HG03520 (cell line): ENCODE measurements around the gene ZNF598.
"Not testable (repeated sequence)": the region's sequence is repeated elsewhere in the genome, so short reads cannot be mapped to it uniquely, and the experiment has no call there.

Experiments used
- ATAC-seq: cut with Tn5 transposase; IDR thresholded peaks from one replicate; pipeline ENCODE4 v1.9.1; 2021; ENCODE audit warnings: mild to moderate bottlenecking, moderate library complexity; ENCODE audit not compliant: unreplicated experiment

The ZNF598 gene

GRCh38 chr16:2040787-2041522 is 31.3 kb upstream of the ZNF598 start:
- ATAC-seq, result no peak

DNA sequence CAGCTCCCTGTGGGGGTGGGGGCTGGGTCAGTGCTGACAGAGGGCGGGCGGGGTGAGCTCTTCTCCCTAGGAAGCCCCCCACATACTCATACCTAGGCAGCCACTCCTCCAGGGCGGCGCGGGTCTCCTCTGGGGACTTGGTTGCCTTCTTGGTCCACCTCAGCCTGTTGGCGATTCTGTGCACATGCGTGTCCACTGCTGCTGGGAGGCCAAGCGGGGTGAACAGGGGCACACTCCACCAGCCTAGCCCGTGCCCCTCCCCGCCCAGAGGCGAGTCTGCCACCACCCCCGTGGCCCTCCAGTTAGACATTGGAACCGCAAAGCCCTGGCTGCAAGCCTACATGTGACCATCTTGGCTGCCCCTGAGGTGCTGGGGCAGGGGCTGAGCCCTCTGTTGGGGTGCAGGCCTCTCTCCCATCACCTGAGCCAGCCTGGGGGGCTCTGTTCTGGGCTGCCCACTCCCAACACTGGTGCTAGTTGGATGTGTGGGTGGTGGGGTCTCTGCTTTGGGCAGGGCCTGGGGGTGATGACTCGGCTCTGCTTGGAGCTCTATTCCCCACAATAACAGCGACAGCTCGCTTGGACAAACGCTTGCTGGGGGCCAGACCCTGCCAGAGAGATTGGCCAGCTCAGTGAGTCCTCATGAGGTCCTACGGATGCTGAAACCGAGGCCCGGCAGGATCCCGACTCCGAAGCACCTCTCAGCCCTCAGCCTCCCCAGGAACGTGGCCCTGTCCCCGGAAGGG is 30.6 kb upstream of the ZNF598 start:
- ATAC-seq, result no peak

DNA sequence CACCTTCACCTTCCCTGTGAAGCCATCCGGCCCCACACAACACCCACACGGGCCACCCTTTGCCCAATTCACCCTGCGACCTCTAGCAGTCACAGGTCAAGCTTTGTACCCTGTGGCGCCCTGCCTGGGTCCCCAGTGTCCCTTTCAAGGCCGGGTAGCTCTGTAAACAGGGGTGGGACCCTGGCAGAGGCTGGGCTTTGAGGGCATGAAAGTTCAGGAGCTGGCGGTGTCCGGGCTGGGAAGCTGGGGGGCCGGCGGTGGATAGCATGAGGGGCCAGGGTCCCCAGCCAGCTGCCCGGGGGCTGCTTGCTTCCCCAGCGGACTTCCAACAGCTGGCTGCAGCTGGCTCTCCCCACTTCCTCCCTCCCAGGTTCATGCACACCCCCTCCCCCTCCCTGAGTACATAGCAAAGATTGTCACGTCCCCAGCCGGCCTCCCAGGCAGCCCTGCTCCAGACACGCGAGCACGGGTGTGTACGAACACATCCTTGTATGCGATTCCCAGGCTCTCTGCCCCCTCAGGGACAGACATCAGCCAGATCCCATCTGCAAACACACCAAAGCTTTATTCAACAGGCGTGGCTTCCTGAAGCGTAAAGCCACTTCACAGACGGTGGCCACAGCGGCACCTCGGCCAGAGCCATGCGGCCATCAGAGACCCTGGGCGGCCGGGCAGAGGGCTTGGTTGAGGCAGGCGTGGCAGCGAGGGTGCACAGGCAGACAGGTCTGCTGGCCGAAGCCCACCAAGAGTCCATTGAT is 29.8 kb upstream of the ZNF598 start:
- no peak for ATAC-seq

DNA sequence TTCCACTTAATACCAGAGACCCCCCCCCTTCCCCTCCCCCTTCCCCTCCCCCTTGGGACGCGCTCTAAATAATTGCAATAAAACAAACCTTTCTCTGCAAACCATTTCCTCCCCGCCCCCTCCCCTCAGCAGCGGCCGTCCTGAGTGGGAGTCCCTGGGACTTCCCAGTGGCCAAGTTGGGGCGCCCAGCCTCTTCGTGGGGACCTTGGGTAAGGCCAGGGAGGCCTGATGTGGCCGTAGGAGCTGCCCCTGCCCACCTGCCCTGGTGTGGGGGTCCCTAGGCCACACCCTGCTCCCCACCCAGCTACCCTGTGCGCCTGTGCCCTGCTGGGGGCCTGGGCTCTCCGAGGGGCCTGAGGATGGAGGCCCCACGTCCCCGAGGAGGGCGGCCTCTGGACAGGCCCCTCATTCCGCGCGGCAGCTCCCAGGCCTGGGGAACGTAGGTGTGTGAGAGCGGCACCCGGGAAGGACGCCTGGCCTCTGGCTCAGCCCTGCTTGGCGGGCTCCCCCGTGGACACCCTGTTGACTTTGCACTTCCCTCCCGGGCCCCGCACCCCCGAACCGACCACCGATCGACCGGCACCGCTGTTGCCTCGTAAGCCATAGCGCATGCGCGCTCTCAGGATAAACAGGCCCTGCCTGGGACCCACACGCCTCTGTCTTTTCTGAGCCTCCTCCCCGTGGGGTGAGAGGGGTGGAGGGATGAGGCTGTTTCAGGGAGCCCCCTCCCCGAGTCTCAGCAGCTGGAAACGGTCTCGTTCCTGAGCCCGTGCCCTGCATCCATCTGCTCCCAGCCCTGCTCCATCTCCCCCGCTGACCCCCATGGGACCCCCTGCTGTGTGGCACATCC is 29.0 kb upstream of the ZNF598 start:
- ATAC-seq, result no peak

DNA sequence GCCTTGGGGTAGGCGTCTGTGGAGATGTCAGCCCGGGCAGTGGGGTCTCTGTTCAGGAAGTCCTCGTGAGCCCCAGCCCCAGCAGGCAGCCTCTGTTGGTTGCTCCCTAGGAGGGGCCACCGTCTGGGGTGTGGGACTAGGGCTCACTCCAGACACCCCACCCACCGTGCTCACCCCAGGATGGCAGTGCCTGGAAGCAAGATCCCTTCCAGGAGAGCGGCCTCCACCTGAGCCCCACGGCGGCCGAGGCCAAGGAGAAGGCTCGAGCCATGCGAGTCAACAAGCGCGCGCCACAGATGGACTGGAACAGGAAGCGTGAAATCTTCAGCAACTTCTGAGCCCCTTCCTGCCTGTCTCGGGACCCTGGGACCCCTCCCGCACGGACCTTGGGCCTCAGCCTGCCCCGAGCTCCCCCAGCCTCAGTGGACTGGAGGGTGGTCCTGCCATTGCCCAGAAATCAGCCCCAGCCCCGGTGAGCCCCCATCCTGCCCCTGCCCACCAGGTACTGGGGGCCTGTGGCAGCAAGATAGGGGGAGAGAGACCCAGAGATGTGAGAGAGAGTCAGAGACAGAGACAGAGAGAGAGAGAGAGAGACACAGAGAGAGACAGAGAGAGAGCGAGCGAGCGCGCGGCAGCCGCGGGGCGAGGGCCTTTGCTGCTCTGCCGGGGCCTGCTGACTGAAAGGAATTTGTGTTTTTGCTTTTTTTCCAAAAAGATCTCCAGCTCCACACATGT is 28.2 kb upstream of the ZNF598 start:
- no peak for ATAC-seq

DNA sequence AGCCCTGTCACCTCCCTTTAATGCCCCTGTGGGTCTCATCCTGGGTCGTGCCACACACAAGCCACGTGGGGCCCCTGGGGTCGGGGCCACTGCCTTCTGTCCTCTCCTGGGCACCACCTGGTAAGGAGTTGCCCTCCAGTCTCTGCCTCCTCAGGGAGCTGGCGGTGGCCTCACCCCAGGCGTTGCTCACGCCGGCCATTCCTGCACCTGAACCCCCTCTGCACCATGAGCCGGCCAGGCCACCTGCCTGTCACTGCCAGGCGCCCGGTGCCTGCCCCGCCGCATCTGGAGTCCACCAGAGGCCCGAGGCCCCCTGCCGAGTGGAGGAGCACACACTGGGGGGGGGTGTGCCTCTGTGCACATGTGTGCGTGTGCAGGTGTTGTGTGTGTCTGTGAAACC is 27.5 kb upstream of the ZNF598 start:
- no peak for ATAC-seq

DNA sequence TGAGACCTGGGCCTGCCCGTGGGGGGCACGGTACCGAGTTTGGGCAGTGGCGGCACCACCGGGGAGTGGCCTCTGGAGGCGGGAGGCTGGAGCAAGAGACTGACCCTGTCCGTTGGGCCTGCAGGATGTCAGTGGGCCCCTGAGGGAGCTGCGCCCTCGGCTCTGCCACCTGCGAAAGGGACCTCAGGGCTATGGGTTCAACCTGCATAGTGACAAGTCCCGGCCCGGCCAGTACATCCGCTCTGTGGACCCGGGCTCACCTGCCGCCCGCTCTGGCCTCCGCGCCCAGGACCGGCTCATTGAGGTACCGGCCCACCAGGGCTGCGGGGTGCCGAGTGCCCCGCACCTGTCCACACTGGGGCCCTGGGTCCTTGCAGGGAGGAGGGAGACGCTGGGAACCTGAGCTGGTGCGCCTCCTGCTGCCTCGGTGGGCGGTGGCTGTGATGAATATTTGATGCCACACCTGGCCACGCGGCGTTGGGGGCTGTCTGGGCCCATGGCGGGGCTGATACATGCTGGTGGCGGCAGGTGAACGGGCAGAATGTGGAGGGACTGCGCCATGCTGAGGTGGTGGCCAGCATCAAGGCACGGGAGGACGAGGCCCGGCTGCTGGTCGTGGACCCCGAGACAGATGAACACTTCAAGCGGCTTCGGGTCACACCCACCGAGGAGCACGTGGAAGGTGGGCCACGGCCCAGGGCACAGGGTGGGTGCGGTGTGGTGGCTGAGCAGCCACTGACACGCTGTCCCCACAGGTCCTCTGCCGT is 26.8 kb upstream of the ZNF598 start:
- no peak for ATAC-seq

DNA sequence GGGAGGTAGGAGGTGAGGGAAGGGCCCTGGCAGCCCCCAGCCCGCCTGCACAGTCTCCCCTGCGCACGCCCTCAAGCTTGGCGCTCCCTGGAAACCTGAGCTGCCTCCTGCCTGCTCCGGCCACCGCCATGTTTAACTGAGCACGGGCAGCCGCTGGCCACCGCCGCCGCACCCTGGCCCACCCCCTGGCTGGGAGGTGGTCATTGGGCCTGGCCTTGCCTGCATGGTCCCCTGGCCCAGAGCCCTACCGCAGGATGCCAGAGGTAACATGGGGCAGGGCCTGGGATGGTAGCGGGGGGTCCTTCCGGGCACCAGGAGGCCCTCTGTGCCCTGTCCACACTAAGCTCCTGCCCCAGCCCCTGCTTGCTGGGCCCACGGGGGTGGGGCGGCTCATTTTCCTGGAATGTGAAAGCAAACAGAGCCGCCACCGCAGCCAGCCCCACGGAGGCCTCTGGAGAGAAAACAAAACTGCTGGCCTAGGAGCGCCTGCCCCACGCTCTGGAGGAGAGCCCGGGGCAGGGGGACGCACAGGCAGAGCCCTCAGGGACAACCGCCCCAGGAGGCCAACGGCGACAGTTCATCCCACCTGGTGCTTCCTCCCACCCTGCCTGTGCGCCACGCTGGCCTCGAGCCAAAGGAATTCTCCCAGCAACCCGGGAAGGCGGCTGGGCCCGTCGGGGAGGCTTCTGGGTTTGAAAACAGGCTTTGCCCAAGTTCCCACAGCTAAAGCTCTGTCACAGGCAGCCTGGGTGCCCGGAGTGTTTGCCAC is 26.0 kb upstream of the ZNF598 start:
- no peak for ATAC-seq

DNA sequence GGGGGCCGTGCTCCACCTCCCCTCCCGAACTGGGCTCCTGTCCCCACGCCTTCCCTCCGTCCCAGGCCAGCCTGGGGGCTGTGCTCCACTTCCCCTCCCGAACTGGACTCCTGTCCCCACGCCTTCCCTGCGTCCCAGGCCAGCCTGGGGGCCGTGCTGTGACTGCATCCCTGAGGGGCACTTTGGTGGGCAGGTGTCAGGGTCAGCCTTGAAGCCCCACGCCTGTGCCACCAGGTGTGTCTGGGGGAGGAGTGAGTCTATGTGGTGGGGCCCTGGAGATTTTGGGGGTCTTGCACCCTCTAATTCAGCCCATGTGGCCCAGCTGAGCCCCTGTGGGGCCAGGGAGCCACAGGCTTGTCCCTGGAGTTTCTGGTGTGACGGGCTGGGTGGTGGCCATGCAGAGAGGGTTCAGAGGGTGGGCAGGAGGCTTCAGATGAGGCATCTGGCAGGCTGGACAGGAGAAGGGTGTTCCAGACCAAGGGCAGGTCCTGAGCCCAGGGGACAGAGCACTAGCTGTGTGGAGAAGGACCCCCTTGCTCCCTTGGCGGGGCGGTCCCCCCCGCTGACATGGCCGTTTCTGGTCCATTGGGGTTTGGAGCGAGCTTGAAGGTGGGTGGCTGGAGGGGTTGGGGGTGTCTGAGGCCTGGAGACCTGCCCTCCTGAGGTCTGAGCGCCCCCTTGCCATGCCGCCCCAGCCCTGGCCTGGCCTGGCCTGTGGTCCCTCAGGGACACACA is 25.2 kb upstream of the ZNF598 start:
- ATAC-seq, result no peak

GRCh38 chr16:2033909-2034695 is 24.5 kb upstream of the ZNF598 start:
- not testable (repeated sequence) for ATAC-seq

DNA sequence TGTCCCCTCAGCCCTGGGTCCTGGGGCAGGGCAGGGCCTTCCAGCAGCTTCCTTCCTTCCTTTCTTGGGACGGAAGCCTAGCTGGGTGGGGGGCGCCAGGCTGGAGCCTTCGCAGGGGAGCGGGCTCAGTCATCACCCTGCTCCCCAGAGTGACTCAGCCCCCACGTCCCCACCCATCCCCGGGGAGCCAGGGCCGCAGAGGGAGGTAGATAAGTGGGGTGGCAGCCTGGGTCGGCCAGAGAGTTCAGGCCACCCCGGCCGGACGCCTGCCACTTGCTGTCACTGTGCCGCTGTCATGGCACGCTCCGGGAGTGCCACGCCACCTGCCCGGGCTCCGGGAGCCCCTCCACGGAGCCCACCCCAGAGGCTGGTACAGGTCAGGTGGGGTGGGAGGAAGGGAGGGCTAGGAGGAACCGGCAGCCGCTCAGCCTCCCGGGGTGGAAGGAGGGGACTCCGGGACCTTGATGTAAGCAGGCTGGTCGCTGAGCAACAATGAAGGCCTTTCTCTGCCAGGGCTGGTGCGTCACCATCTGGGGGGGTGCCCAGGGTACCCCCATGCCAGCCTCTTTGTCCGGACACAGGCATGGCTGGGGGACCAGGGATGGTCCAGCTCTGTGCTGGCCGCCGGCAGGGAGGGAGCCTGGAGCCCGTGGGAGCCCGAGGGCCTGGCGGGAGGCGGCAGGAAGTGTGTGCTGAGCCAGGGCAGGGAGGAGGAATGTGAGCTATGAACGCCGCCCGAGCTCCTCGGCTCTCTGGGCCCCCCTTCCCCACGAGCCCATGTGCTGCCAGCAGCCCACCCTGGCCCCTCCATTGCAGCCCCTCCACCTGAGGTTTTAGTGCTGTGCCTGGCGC is 23.7 kb upstream of the ZNF598 start:
- no peak for ATAC-seq

- ATAC-seq, result no peak
Observed at GRCh38 chr16:2032285-2033056, 22.9 kb upstream of the ZNF598 start.

DNA sequence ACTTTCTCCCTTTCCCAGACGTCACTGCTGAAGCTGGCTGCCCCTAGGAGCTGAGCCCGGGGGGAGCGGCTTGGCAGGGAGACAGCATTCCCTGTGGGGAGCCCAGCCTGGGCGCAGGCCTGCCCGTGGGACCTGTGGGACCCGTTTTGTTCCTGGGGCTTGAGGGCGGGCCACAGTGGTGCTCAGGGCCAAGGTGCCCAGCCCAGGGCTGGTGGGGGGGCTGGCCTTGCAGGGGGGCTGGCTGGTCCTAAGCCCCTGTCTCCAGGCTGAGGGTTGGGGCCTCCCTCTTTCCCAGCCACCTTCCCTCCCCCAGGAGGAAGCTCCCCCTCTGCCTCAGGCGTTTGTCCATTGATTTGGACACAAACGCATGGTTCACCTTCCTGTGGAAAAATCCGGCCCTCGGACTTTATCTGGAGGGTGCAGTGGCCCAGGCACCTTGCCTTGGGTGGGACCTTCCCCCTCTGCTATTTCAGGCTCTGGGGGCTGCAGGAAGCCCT is 21.5 kb upstream of the ZNF598 start:
- no peak for ATAC-seq

DNA sequence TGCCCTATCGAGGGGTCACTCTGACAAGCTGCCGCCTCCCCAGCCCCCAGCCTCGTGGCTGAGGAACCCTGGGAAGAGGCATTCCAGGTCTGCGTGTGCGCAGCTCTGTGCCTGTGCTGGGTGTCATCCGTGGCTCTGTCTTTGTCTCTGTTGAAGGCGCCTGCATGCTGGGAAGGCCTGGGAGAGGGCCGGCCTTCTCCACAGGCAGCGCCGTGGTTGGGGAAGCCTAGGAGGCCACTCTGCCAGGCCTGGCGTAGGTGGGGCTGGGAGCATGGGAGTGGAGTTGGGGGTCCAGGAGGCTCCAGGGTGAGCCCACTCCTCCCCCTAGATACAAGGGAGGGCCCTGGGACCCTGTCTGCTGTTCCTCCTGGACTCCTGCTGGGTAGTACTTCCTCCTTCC is 20.4 kb upstream of the ZNF598 start:
- ATAC-seq, result no peak

- ATAC-seq, result no peak
Observed at GRCh38 chr16:2029350-2029749, 19.7 kb upstream of the ZNF598 start.
